B cell (primary cell): ENCODE measurements around the gene CDKAL1.

Source experiments
- CTCF ChIP-seq: fragments of 200-600 bp; IDR thresholded peaks from one replicate; pipeline ENCODE4 v1.8.0; 2022; ENCODE audit warnings: antibody characterized with exemption, mild to moderate bottlenecking
- EZH2 ChIP-seq: IDR thresholded peaks from 2 replicates; pipeline ENCODE4 v1.6.1; 2012; ENCODE audit warnings: borderline replicate concordance, low read depth, mild to moderate bottlenecking, moderate library complexity, low read length; ENCODE audit not compliant: insufficient read depth, poor library complexity, severe bottlenecking

DNA sequence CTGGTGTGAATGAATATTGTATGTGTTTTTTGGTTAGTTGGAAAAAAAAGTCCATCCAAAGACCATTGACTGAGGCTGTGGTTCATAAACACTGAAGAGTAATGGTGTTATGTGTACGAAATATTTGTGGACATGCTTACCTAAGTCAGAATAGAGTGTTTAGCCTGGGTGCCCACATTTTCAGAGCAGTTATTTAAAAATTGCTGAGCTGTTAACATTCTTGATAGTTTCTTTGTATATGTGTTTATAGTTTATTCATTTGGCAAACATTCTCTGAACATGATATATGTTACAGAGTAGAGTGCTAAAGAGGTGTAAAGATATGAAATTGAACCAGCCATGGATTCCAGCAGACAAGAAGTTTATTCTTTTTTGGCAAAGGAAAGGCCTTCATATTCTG lies 20.6 kb downstream of the CDKAL1 start:
- no peak for TF ChIP-seq EZH2
- no peak for TF ChIP-seq CTCF
